ENCODE measurements around the gene VPS18. TPM values are rescaled to one million over a fixed set of nuclear protein-coding genes. Genes with fewer than 3 reads are reported as not detected.

The VPS18 gene
- total and polyA plus RNA-seq, 2 donors (not counting 3 experiments of a cell fraction or from before 2014, with no cell fraction given): 29.3 to 32.8 TPM

DNA sequence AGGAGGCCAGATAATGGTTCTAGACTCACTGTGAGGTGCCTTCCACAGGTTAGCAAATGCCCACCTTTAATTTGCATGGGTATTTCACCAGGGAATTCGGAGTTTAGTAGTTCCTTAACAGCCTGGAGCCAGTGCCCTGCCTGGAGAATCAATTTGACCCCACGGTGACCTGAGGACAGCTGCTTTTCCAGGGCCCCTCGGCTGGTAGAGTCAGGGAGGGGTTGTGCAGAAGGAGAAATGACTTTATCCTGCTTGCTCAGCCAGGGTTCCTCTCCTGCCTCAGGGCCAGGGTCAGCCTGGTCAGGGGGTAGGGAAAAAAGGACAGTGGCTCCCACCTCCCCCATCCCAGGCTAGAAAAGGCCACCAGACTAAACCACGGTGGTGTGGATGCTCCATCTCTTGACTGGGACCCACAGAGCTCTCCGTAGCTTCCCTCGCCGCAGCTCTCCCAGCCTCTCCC is 46.8 kb downstream of the VPS18 start:
- H3K79me2 ChIP-seq (ENCODE audit: control insufficient read depth, insufficient read depth, low read length): no peaks in the 10 kb centered on the region
- dilution Hi-C loops (cut with MboI; ENCODE audit: extremely low pct_ligation_motif_present, low sequenced_read_pairs) (no loop called here), intact Hi-C loops (cut with micrococcal nuclease) (loop anchor here (1.0 to 10.0 kb wide), 8 partner anchors 11 to 291 kb away; partner anchors contain the start of genes CHP1, EXD1 and INO80)
- DNase-seq (ENCODE audit: low read depth, low spot score): no peak
- TSS peak; percentile 91 for BruUV-seq (replicated peaks)
- H3K36me3 ChIP-seq (ENCODE audit: control insufficient read depth in 2 of 2, extremely low read depth in 1 of 2, insufficient read depth in 2 of 2, low read length in 2 of 2): peaks cover 0 to 24% of the 10 kb centered on the region in 2 experiments
- H3K9me1 ChIP-seq (replicated peaks; ENCODE audit: control insufficient read depth, extremely low read depth, insufficient read depth, low read length): no peaks in the 10 kb centered on the region
- peak overlapping the region; percentile 80 for H3K27ac ChIP-seq (ENCODE audit: insufficient read depth, low read depth, low read length)
- H3K9me3 ChIP-seq (replicated peaks; ENCODE audit: control insufficient read depth, insufficient read depth, low read length): no peaks in the 10 kb centered on the region
- no peak for FAIRE-seq
- TF ChIP-seq POLR2AphosphoS5 (IDR thresholded peaks at IDR 0.05; ENCODE audit: insufficient read depth, low read depth, low read length): no peak
- peak; percentile 62 for TF ChIP-seq POLR2A (IDR thresholded peaks at IDR 0.05; ENCODE audit: low read depth, low read length)
- H4K20me1 ChIP-seq (replicated peaks; ENCODE audit: control insufficient read depth, extremely low read depth, insufficient read depth, low read length): no peaks in the 10 kb centered on the region
- peak overlapping the region; percentile 81 for H3K9ac ChIP-seq (replicated peaks; ENCODE audit: extremely low read depth, insufficient read depth, low read length)
- CTCF ChIA-PET: interaction anchor here (0.6 to 5.1 kb wide), 34 partner anchors 11 to 392 kb away, joined by 3 to 303 read pairs (median 6); partner anchors contain the start of genes CHAC1, DLL4, INO80 and NUSAP1
- H3K4me3 ChIP-seq (replicated peaks in 1 of 3; ENCODE audit: insufficient read depth in 1 of 3, low read depth in 1 of 3, low read length in 3 of 3): peak overlapping the region in 1 of 3 experiments; percentile 10
- no peaks in the 10 kb centered on the region for H3K27me3 ChIP-seq (ENCODE audit: control insufficient read depth in 2 of 2, insufficient read depth in 2 of 2, low read length in 2 of 2)
- H2AFZ ChIP-seq (ENCODE audit: low read depth, low read length): no peak overlapping the region
- H3K4me2 ChIP-seq (ENCODE audit: insufficient read depth, low read length): peak overlapping the region; percentile 53
- H3K4me1 ChIP-seq (ENCODE audit: control insufficient read depth, extremely low read depth, insufficient read depth, low read length): peaks cover 31% of the 10 kb centered on the region
- POLR2A ChIA-PET: interaction anchor here (1.0 to 4.5 kb wide), 7 partner anchors 11 to 78 kb away, joined by 3 to 51 read pairs (median 19); partner anchors contain the start of genes CHAC1 and DLL4

DNA sequence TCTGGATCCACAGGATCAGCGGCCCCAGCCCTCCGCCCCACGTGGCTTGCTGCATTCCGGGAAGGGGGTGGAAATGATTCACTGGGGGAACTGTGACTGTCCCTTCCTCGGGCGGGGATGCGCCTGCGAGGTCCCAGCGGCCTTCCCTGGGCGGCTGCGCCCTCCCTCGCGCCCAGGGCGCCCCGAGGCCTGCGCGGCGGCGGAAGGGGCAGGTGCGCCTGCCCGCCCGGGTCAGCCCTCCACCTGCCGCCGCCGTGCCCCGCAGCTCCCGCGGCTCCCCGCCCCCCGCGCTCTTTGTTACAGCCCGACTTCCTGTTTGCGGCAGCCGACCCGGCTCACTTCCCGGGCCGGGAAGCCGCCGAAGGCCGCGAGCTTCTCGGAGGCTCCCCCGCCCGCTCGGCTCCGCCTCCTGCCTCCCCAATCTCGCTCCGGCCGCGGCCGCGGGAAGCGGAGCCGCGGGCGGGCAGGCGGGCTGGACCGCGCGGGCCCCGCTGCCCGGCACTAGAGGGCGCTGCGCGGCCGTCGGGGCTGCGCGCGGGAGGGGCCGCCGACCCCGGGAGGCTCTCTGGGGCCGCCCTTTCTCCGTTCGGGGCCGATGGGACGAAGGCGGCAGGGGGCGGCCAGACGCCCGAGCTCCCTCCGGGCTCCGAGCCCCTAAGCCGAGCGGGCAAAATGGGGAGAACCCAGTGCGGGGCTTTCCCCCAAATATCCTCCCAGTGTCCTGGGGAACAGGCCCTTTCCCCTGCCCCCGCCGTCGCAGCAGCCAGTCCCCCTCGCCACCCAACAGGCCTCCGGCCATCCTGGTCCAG is 47.5 kb downstream of the VPS18 start:
- intact Hi-C loops (cut with micrococcal nuclease) (loop anchor here (1.0 to 10.0 kb wide), 9 partner anchors 11 to 291 kb away; partner anchors contain the start of genes CHAC1, CHP1, EXD1 and INO80), dilution Hi-C loops (cut with MboI; ENCODE audit: extremely low pct_ligation_motif_present, low sequenced_read_pairs) (no loop called here)
- CTCF ChIA-PET: interaction anchor here (0.6 to 5.1 kb wide), 39 partner anchors 12 to 719 kb away, joined by 3 to 303 read pairs (median 5); partner anchors contain the start of genes CHAC1, DLL4, INO80 and MGA
- Histone ChIP-seq H3K27me3 (ENCODE audit: control insufficient read depth in 2 of 2, insufficient read depth in 2 of 2, low read length in 2 of 2) (no peaks in the 10 kb centered on the region), H3K9me3 (replicated peaks; ENCODE audit: control insufficient read depth, insufficient read depth, low read length) (no peaks in the 10 kb centered on the region), H3K4me2 (ENCODE audit: insufficient read depth, low read length) (peak overlapping the region; percentile 86), H3K27ac (ENCODE audit: insufficient read depth, low read depth, low read length) (peak overlapping the region; percentile 80), H3K9me1 (replicated peaks; ENCODE audit: control insufficient read depth, extremely low read depth, insufficient read depth, low read length) (no peaks in the 10 kb centered on the region), H4K20me1 (replicated peaks; ENCODE audit: control insufficient read depth, extremely low read depth, insufficient read depth, low read length) (no peaks in the 10 kb centered on the region), H3K9ac (replicated peaks; ENCODE audit: extremely low read depth, insufficient read depth, low read length) (peak overlapping the region; percentile 86), H3K36me3 (ENCODE audit: control insufficient read depth in 2 of 2, extremely low read depth in 1 of 2, insufficient read depth in 2 of 2, low read length in 2 of 2) (peaks cover 0 to 18% of the 10 kb centered on the region in 2 experiments), H3K79me2 (ENCODE audit: control insufficient read depth, insufficient read depth, low read length) (no peaks in the 10 kb centered on the region), H3K4me3 (replicated peaks in 1 of 3; ENCODE audit: insufficient read depth in 1 of 3, low read depth in 1 of 3, low read length in 3 of 3) (peak overlapping the region; percentile 24 to 46 (median 37)), H2AFZ (ENCODE audit: low read depth, low read length) (peak overlapping the region; percentile 55), H3K4me1 (ENCODE audit: control insufficient read depth, extremely low read depth, insufficient read depth, low read length) (peaks cover 31% of the 10 kb centered on the region)
- peak; percentile 48 for TF ChIP-seq JUN (IDR thresholded peaks at IDR 0.05; ENCODE audit: borderline replicate concordance, insufficient read depth, insufficient read length, low read depth)
- peak; percentile 91 for TF ChIP-seq FOS (IDR thresholded peaks at IDR 0.05; ENCODE audit: borderline replicate concordance, insufficient read depth, low read length)
- TF ChIP-seq, protein P1, sequence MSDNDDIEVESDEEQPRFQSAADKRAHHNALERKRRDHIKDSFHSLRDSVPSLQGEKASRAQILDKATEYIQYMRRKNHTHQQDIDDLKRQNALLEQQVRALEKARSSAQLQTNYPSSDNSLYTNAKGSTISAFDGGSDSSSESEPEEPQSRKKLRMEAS (IDR thresholded peaks at IDR 0.05; ENCODE audit: insufficient read depth, insufficient read length): peak; percentile 92
- TF ChIP-seq CTCF (IDR thresholded peaks at IDR 0.05; ENCODE audit: extremely low read depth in 1 of 2, insufficient read depth in 1 of 2, low read depth in 1 of 2, low read length in 2 of 2): peak; percentile 41 to 76
- peak; percentile 89 for TF ChIP-seq MYC (IDR thresholded peaks at IDR 0.05; ENCODE audit: low read depth, low read length)
- no peak for TF ChIP-seq EZH2 (IDR thresholded peaks at IDR 0.05; ENCODE audit: borderline replicate concordance, low read depth, low read length, severe bottlenecking)
- peak; percentile 89 for TF ChIP-seq POLR2AphosphoS5 (IDR thresholded peaks at IDR 0.05; ENCODE audit: insufficient read depth, low read depth, low read length)
- no peak for TF ChIP-seq GATA2 (IDR thresholded peaks at IDR 0.05; ENCODE audit: insufficient read depth, insufficient read length, low read depth, low read length)
- peak; percentile 44 for TF ChIP-seq POLR2A (IDR thresholded peaks at IDR 0.05; ENCODE audit: low read depth, low read length)
- FAIRE-seq (peak; percentile 90), DNase-seq (ENCODE audit: low read depth, low spot score) (peak; percentile 88)
- POLR2A ChIA-PET: interaction anchor here (0.6 to 4.5 kb wide), 9 partner anchors 11 to 502 kb away, joined by 3 to 51 read pairs (median 6); partner anchors contain the start of genes CHAC1 and DLL4
- BruUV-seq (replicated peaks): no TSS peak

All from endothelial cell of umbilical vein (primary cell).